Gastroesophageal sphincter (tissue), 3 donors: ENCODE measurements around the gene SNRNP40.

ENCODE experiments used
- CTCF ChIP-seq, 4 experiments: fragments of 200-600 bp in 2 of 4; fragments of 450-650 bp in 2 of 4; sonication (generic) in 1 of 4; IDR thresholded peaks; one replicate each; pipeline ENCODE4 v1.5.1; 2017 to 2019; ENCODE audit warnings: antibody characterized with exemption in 4 of 4, mild to moderate bottlenecking in 2 of 4, moderate library complexity in 2 of 4
- POLR2A ChIP-seq, 2 donors: fragments of 450-650 bp; IDR thresholded peaks; one replicate each; pipeline ENCODE4 v1.6.1; 2017; ENCODE audit warnings: antibody characterized with exemption in 2 of 2, mild to moderate bottlenecking in 2 of 2, moderate library complexity in 1 of 2

GRCh38 chr1:31259746-31260145 lies 36.8 kb downstream of the SNRNP40 start:
- TF ChIP-seq CTCF (IDR thresholded peaks at IDR 0.05) = no peak
- no peak for TF ChIP-seq POLR2A (IDR thresholded peaks at IDR 0.05)
